NCI-H226 (cell line): ENCODE results near the gene CSNK1A1.
A peak's percentile ranks its signal among the peaks of the same experiment; 100 is the strongest.
"Not testable (repeated sequence)": the region's sequence is repeated elsewhere in the genome, so short reads cannot be mapped to it uniquely, and the experiment has no call there.

Experiments used
- DNase-seq: peaks from one replicate; pipeline ENCODE4 v3.0.0-alpha.2; 2015

The CSNK1A1 gene

DNA sequence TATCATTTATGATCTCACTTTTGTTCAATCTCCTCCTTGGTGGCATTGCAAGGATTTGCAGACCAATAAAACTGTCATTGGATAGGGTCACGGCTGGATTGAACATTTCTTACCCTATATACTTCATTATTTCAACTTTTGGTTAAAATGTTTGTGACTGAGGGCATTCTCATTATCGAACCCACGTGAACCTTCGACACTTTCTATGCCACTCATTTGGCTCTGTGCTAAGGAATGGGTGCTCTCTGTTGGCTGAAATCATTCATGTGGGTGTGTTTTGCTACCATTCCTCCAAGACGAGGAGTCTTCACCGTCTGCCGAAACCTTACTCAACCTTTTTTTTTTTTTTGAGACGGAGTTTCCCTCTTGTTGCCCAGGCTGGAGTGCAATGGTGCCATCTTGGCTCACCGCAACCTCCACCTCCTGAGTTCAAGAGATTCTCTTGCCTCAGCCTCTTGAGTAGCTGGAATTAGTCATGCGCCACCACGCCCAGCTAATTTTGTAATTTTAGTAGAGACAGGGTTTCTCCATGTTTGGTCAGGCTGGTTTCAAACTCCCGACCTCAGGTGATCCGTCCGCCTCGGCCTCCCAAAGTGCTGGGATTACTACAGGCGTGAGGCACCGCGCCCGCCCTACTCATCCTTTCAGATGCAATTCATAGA, 62.5 kb downstream of the CSNK1A1 start:
- DNase-seq, result peak; percentile 64

DNA sequence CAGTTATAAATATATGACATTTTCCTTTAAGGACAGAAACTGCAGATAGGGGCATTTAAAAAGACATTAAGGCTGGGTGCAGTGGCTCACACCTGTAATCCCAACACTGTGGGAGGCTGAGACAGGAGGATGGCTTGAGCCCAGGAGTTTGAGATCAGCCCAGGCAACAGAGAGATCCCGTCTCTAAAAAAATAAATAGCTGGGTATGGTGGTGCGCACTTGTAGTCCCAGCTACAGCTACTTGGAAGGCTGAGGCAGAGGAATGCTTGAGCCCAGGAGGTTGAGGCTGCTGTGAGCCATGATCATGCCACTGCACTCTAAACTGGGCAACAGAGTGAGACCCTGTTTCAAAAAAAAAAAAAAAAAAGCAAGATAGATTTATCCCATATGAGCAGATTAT, 63.6 kb downstream of the CSNK1A1 start:
- DNase-seq, result no peak

- peak; percentile 41 for DNase-seq
Measured at GRCh38 chr5:149486726-149487635, 64.3 kb downstream of the CSNK1A1 start.

DNA sequence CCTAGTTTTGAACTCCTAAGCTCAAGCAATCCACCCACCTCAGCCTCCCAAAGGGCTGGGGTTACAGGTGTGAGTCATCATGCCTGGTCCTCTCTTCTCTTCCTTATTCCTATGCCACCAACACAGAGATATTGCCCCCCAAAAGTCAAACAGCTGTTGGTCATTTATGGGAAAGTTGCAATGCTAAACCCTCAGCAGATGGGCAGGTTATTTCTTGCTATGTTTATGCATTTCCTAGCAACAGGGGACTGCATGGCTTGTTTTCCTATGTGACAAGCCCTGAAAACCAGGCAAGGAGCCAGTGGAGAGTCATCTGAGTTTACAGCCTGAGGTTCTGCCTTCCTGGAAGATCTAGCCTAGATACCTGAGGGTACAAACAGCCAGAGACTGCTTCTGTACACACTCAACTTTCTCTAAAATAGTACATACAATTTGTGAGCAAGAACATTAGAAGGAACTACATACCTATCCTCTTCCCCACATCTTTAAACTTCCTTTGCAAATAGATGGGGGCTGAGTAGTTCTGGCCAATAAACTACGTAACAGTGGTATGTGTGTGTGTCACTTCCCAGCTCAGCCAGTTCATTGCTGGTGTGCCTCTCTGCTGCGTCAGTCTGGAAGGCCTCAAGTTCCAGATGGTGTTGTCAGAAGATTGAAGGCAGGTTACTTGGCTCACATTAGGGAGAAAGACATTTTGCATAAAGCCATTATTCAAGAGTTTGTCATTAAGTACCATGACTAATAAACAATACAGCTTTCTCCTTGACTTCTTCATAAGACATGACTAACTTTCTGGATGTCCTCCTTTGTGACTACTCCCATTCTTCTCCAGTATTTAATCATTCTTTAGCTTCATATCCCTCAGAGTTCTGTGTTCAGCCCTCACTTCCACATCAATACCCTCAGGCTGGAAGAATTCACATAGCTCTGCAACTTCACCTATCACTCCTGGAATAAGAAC, 65.3 kb downstream of the CSNK1A1 start:
- peak; percentile 96 for DNase-seq

GRCh38 chr5:149481485-149481884, 69.8 kb downstream of the CSNK1A1 start:
- no peak for DNase-seq

- no peak for DNase-seq
Measured at GRCh38 chr5:149478761-149479160, 72.5 kb downstream of the CSNK1A1 start.

- DNase-seq, result no peak
Measured at GRCh38 chr5:149475777-149476176, 75.5 kb downstream of the CSNK1A1 start.

- no peak for DNase-seq
Measured at GRCh38 chr5:149474198-149474597, 77.0 kb downstream of the CSNK1A1 start.

GRCh38 chr5:149473441-149473840, 77.8 kb downstream of the CSNK1A1 start:
- no peak for DNase-seq

GRCh38 chr5:149472399-149472798, 78.8 kb downstream of the CSNK1A1 start:
- DNase-seq, result no peak

DNA sequence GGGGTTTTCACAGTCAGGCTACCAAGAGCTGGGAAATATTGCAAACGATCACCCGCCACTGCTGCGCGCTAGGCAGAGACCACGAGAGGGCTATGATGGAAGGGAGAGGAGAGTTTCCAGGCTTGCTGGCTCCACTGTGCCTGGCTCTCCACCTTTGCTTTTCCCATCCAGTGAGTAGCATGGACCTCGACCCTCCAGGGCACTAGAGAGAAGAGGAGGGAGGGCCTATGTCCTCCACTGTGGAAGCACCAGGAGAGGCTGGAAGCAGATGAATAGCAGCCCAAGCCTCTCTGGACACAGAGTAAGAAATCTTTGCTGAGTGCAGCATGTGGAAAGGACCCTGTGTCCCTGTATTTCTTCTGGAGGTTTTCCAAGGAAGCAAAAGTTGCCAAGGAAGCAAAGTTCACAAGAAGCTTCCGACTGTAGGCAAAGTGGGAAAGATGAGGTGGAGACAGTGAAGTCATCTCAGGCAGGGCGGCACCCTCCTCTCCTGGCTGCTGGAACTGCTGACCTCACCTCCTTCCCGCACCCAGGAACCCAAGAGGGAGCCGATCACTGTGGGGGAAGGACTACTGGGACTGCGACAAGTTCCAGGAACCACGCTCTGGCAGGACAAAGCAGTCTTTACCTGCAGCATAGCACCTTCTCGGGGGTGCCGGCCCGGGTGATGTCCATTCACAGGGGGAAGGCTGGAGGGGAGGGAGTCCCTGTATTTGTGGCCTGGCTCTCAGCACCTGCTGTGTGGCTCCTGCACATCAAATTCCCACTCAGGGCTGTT, 79.6 kb downstream of the CSNK1A1 start:
- peak; percentile 65 for DNase-seq

DNA sequence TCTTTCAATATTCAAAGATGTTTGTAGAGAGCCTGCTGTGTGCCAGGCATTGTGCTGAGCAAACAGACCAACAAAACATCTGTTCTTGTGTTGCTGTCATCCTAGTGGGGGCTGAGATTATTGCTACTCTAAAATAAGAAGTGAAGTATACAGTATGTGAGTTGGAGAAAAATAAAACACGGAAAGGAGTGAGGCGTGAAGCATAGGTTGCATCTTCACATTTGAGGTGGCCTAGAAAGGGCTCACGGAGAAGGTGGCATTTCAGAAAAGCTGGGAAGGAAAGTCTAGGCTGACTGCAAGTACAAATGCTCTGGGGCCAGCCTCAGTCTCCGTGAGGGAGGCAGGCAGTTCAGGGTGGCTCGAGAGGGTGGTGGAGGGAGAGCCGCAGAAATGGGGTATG, 80.3 kb downstream of the CSNK1A1 start:
- no peak for DNase-seq

GRCh38 chr5:149466457-149466972, 84.7 kb downstream of the CSNK1A1 start:
- peak; percentile 22 for DNase-seq

GRCh38 chr5:149464796-149465489, 86.3 kb downstream of the CSNK1A1 start:
- DNase-seq, result no peak

- not testable (repeated sequence) for DNase-seq
Measured at GRCh38 chr5:149461907-149462306, 89.3 kb downstream of the CSNK1A1 start.

DNA sequence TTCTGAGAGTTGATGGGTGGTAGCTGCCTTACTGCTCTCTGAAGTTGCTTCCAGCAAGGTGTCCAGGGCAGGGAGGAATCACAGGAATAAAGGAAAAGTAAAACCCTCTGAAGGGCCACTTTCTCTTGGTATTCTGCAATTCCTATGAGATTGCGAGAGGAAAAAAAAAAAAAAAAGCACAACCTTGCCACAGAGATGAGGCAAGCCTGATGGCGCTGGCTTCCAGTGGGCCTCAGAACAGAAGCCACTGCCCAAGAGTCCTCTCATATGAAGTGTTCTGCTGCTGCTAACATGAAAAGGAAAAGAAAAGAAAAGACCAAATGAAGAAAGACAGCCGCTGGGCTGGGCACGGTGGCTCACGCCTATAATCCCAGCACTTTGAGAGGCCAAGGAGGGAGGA, 91.3 kb downstream of the CSNK1A1 start:
- DNase-seq, result no peak

- no peak for DNase-seq
Measured at GRCh38 chr5:149457393-149457763, 93.9 kb downstream of the CSNK1A1 start.

DNA sequence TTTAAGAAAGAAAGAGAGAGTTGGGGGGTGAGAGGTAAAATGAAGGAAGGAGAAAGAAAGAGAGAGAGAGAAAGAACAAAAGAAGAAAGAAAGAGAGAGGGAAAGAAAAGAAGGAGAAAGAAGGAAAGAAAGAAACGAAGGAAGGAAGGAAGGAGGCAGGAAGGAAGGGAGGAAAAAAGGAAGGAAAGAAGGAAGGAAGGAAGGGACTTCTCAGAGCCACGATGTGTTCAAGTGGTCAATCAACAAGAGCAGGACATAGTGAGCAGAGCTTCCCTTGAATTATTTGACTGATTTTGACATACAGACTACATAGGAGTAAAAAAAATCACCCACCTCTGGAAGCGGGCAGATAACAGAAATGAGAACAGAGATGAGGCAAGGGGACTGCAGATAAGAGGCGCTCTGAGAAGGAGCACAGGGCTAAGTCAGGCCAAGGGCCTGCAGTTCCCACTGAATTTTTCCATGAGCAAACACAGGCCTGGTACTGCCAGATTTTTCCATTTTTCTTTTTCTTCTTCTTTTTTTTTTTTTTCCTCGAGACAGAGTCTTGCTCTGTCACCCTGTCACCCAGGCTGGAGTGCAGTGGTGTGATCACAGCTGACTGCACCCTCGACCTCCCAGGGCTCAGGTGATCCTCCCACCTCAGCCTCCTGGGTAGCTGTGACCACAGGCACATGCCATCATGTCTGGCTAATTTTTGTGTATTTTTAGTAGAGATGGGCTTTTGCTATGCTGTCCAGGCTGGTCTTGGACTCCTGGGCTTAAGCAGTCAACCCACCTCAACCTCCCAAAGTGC, 94.4 kb downstream of the CSNK1A1 start:
- DNase-seq, result no peak

- DNase-seq, result no peak
Measured at GRCh38 chr5:149455889-149456409, 95.3 kb downstream of the CSNK1A1 start.
